GM19043 (cell line): ENCODE results near the gene C12orf75.
"Not testable (repeated sequence)": the region's sequence is repeated elsewhere in the genome, so short reads cannot be mapped to it uniquely, and the experiment has no call there.

ENCODE experiments used
- ATAC-seq: cut with Tn5 transposase; IDR thresholded peaks from one replicate; pipeline ENCODE4 v1.9.1; 2021; ENCODE audit warnings: low read depth; ENCODE audit not compliant: unreplicated experiment

C12orf75 gene

DNA sequence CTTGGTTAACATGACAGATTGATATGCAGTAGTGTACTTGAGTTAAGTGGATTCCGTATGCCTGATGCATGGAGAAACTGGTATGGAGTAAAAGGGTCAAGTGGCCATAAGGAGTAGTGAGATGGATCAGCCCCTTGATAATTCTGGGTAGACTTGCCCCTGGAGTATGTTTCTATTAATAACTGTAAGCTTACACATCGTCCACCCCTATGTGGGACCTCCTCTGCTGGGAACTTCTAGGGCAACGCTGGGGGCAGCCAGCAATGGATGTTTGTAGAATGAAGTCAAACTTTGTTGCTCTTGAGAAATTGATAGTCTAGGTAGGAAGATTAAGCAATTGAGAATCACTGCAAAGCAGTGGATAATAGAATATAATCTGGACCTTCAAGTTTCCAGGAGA, 3.5 kb downstream of the C12orf75 start:
- ATAC-seq, result no peak

DNA sequence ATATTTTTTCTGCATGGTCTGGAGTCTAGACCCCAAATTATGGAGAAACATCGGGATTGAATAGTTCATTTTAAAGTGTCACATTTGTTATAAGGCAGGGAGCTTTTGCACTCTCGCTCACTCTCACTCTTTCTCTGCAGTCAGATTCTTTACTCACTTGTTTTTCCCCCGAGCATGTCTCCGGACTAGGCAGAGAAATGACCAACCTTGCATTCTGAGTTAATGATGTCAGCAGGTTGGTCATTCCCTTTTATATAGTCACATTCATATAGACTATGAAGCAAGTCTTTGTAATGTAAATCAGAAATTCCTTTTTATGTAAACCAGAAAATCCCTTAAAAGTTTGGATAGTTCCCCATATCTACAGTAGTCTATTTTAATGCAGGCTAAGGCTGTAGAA, 4.1 kb downstream of the C12orf75 start:
- ATAC-seq, result no peak

DNA sequence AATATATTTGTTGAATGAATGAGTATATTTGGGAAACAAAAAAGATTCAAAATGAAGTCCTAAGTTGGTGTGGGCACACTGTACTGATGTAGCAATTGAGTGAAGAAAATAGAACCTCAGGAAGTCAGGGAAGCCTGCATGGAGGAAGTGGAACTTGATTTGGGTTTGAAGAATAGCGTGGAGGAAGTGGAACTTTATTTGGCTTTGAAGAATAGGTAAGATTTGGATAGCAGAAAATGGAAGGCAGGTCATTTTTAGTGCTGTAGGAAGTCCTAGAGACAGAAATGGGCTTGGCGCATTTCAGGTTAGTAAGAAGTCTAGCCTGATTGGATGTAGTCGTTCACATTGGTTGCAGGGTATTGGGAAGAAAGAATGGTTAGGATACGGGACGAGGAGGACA, 5.4 kb downstream of the C12orf75 start:
- no peak for ATAC-seq

DNA sequence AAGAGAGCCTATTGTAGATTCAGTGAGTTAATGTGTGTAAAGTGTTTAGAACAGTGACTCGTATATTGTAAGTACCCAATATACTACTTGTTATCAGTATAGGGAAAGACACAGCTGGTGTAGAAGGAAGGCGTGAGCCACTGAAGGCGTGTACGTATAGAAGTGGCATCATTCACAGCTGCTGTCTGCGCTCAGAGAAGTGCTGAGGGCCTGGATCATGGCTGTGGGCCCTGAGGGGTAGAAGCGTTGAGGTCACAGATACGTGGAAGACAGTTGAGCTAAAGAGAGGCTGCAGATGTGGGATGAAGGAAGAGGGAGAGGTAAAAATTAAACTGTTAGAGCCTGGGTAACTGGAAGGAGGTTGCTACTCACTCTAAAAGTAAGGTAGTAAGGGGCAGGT, 5.9 kb downstream of the C12orf75 start:
- ATAC-seq, result no peak

DNA sequence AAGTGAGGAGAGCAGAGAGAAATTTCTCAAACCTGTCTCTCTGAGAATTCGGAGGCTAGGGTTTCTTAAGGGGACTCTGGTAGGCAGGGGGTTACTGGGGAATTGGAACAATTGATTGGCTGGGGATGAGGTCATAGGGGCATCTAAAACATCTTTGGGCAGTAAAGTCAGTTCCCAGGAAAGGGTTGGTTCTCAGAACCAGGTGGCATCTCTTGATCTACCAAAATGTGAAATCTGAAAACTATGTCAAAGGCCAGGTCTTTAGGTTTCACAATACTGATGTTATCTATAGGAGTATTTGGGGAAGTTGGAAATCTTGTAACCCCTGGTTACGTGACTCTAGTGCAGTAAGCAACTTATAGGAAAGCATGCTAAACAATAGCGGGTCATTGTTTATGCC, 6.9 kb downstream of the C12orf75 start:
- no peak for ATAC-seq

DNA sequence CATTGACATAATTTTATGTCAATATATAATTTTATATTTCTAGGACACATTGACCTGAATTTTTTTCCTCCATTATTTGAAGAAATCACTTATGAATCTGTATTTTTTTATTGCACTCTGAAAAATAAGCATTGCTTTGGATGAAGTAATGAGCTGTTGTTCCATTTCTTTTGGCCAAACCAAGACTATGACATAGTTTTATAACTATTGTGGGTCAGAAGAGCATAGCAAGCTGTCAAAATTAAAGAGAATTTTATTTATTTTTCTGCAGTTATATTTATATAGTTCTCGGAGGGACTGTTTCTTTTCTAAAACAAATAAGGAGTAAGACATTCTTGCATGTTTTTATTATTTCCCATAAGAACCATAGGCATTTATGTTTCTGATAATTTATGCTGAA, 8.5 kb downstream of the C12orf75 start:
- no peak for ATAC-seq

DNA sequence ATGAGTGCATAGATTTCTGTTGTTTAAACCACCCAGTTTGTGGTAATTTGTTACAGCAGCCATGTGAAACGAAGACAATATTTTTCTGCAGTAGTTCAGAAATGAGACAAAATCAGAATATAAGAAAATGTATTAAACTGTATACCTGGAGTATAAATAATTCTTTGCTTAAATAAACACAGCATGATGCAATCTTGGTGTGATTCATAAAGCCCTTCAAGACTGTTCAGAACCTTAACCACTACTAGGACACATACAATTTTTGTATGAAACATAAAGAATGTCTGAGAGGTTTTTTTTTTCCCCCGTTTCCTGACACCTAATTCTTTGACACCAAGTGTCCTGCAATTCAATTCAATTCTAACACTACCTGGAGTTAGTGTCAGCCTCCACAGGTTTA, 10.5 kb downstream of the C12orf75 start:
- no peak for ATAC-seq

DNA sequence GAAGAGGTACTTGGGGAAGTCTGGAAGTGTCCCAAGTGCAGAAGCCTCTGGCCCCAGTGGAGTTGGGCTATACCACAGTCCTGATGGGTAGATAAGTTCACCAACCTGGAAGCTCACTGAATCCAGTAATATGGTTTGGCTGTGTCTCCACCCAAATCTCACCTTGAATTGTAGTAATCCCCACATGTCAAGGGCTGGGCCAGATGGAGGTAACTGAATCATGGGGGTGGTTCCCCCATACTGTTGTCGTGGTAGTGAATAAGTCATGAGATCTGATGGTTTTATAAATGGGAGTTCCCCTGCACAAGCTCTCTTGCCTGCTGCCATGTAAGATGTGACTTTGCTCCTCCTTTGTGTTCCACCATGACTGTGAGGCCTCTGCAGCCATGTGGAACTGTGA, 11.1 kb downstream of the C12orf75 start:
- ATAC-seq, result not testable (repeated sequence)

DNA sequence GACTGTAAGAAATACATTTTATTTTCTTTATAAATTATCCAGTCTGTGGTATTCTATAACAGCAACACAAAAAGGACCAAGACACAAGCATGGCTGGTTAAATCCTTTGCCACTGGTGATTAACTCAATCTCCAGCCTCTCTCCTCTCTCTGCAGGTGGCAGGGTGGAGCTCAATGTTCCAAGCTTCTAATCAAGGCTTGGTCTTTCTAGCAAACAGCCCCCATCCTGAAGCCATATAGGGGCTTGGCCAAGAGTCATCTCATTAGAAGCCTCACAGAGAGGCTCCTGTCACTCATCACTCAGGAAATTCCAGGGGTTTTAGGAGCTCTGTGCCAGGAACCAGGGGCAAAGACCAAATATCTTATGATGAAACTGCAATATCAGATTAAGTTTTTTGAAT, 12.0 kb downstream of the C12orf75 start:
- no peak for ATAC-seq

DNA sequence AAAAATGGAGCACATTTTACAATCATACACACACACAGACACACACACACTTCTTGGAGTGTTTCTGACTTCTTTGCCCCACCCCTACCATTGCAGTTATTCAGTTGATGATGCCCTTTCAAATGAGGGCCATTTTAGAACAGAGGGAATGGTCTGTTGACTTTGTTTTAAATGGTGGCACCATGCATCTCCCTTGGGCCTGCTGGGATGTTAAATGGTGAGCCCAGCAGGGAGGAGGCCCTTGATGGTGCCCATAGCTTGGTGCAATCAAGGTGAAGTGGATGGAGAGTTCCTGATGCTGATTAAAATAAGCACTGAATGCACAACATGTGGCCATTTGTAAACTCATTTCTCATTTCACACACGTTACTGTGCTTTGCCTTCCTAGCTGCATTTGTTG, 13.3 kb downstream of the C12orf75 start:
- ATAC-seq, result no peak

DNA sequence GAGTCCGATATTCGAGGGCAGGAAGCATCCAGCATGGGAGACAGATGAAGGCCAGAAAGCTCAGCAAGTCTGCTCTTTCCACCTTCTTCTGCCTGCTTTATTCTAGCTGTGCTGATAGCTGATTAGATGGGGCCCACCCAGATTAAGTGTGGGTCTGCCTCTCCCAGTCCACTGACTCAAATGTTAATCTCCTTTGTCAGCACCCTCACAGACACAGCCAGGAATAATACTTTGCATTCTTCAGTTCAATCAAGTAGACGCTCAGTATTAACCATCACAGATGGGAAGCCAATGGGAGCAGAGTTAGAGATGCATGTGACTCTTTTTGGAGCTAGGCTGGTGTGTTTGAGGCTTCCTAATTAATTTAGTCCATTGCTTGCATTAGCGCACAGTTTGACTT, 17.0 kb downstream of the C12orf75 start:
- ATAC-seq, result no peak

DNA sequence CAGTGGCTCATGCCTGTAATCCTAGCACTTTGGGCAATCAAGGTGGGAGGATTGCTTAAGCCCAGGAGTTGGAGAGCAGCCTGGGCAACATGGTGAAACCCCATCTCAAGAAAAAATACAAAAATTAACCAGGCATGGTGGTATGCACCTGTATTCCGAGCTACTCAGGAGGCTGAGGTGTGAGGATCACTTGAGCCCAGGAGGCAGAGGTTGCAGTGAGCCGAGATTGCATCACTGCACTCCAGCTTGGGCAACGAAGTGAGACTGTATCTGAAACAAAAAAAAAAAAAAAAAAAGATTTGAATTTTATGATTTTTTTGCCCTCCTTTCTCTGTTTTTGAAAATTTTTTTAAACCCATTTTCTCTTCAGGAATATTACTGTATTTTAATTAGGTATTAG, 17.7 kb downstream of the C12orf75 start:
- no peak for ATAC-seq

DNA sequence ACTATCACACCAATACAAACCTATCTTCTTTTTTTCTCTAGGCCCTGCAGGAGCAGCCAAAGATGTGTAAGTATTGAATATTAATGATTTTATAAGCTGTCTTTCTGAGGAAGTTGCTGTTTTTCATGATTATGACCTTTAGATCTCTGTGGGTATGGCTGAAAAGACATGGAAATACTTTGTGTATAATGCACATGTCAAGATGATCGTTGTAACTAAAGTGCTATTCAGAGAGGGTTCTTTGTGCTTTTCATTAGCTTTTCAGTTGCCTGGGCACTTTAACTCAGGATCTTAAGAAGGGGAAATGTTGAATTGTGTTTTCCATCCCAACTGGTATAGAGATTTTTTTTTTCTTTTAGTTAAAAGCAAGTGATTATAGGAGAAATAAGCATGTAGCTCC, 18.1 kb downstream of the C12orf75 start:
- ATAC-seq, result no peak

DNA sequence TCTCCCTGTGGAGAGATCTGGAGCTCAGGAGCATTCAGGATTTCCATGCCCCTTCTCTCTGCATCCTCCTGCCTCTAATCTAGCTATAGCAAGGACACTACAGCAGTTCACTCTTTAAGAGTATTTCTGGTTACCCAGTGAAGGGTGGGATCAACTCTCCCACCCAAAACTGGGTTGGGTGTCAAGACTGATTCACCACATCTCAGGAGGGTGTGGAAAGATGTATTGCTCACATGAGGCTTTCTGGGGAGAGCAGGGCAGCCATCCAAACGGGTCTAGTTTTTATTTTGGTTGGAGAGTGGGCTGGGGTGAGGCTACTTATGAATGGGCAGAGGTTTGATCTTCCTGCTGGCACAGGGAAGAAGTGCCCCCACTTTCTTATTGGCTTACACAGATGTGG, 18.6 kb downstream of the C12orf75 start:
- ATAC-seq, result no peak

DNA sequence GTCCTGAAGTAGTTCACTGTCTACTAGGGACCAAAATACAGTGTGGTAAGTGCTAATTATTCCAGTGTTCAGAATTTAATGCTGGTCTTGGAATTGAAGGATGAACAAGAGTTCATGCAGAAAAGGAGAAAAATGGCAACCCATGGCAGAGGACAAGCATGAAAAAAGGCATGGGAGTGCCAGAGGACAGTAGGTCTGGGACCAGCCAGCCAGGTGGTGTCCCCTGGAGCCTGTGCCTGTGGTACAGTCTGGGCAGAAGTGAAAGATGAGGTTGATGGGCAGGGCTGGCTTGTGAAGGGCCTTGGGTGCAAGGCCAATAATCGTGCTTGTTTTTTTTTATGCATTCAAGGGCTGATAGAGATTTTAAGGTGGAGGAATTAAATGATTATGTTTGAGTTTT, 21.0 kb downstream of the C12orf75 start:
- peak; percentile 45 for ATAC-seq

DNA sequence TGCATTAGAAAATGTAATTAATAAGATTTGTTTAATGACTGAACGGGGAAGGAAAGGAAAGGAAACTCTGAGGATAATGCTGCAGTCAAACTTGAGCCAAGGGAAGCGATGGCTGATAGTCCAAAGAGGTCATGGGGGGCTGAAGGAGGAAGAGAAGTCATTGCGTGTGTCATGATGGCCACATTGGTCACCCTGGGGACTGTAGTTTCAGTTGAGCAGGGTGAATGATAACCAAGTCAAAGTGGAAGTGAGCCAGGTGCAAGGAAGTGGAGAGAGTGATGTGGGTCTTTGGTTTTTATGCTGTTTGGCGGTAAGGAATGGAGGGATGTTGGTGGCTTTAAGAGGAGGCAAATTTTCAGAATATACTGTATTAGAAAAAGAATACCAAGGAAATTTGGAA, 21.6 kb downstream of the C12orf75 start:
- ATAC-seq, result peak; percentile 84

DNA sequence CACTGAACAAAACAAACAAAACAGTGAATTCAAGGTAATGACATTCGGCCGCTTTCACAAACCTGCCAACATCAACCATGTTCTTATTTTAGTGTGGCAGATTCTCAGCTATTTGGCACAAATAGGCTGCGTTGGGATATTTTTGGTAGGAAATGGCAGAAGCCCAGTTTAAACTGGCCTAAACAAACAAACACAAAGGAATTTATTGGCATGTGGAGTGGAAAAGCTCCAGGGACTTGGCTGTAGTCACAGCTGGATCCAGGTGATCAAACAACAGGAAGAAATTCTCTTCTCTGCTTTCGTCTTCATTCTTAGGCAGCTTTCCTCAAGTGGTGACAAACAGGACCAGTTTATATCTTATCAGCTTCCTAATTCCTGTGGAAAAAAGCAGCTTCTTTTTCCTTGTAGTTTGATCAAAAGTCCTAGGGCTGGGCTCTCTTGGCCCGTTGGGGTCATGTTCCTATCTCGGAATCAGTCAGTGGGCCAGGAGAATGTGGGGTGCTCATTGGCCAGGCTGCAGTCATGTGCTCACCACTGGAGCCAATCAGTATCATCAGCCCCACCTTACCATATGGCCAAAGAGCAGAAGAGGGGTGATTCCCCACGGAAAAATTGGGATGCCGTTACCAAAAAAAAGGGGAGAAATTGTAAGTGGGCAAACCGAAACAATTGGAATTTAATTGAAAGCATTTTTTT, 22.6 kb downstream of the C12orf75 start:
- ATAC-seq, result no peak

DNA sequence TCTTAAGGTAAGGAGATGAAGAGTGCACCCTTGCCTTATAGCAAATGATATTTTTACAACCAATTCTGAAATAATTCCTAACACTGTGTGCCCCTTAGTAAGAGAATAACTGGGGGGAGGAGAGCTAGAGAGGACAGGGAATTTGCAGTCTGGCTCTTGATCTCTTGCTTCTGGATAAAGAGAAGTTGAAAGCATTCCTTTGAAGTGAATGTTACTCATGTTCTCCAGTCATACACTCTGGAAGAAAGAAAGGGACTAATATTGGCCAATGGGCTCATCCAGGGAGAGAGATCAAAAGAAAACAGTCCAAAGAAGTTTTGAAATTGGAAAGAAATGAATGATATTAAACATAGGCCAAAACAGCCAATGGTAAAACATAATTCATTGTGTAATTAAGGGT, 25.3 kb downstream of the C12orf75 start:
- ATAC-seq, result no peak

DNA sequence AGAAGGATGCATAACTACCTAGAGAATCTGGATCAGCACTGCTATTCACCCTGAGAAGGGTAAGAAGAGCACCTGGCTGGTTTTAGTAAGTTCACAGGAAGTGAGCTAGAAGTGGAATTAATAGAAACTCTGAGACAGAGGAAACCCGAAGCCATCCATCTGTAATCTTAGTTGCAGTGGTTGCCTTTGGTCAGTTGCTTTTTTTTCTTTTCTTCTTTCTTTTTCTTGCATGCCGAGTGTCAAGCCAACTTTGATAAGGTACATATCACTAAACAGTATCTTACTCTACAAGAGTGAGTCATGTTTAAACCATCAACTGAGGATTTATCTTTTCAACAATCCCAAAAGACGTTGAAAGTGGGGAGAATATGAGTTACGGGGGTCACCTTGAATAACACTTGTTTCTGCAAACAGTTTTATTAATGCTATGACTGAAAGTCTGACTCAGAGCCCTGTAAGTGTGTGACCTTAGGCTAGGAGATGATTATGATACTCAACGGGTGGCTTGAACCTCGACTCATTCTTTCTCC, 26.7 kb downstream of the C12orf75 start:
- peak; percentile 66 for ATAC-seq

DNA sequence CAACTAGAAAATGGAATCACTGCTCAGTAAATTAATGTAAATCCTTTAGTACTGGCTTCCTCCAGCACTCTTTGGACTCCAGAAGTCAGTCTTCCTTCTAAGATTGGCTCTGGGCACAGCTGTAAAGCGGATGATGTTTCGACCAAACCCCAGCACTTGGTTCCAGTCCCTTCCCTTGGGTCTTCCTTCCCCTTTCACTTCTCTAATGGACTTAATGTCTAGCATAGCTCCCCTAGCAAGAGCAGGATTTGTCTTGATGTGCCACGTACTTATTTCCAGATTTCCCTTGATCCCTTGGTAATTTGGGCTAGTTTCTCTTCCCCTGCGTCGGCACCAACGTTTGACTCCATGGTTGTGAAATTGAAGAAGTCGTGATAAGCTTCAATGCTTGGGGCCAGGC, 28.3 kb downstream of the C12orf75 start:
- peak; percentile 69 for ATAC-seq

DNA sequence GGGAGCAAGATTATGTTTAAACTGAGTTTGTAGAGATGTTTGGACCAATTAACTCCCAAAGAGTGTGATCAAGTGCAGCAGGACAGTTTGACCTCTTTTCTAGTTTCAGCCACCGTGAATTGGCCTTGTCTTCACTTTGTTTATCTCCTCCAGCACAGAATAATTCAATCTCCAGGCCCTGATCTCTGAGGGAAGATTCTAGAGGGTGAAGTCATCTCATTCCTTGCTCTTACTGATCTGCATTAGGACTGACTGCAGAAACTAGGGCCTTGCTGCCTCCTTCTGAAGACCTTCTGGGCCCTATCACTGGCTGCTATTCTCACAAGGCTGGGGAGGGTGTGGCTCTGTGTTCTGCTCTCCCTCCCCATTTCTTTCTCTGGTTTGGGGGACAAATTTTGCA, 29.4 kb downstream of the C12orf75 start:
- no peak for ATAC-seq

DNA sequence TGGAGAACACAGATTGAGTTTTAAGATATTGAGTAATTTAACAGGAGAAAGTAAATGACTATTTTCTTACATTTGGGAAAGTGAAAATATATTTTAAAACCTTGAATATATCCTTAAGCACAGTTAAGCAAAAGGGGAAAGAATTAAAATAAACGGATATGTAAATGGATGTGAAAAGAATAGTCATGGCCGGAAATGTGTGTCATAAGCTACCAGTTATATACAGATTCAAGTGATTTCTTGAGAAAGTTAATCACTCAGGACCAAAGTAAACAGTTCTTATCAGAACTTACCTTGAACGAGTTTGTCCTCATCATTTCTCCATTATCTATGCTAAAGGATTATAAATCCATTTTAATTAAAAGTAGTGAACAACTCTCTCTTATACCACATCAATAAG, 33.4 kb downstream of the C12orf75 start:
- no peak for ATAC-seq

DNA sequence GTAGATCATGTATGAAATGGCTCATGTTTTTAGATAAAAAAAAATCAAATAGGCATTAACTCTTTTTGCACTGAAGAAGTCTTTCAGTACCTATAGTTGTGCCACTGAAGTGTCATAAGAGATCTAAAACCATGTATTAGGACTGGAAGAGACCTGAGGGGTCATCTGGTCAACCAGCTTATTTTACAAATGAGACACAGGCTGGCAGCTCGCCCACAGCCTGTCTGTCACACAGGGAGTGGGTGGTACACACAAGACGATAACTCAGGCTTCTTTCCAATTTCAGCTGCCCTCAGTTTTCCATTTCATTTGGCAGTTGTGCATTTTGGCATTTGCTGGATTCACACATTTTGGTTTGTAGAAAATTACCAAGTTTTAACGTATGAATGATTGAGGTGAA, 34.7 kb downstream of the C12orf75 start:
- no peak for ATAC-seq
